ENCODE data around the gene SLC35F4.

DNA sequence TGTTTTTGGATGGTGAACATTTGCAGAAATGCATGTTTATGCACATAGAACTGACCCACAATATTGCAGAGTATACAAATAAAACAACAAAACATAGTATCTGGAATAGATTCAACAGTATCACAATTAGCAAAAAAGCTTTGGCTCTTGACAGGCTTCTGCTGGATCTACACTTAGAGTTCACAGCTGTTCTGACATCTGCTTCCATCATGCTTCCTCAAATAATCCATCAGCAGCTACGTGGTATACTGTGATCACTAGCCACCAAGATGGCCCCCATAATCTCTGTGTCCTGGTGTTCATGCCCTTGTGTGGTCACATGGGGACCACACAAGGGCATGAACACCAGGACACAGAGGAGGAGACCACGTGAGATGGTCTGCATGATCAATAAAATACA, 205.7 kb downstream of the SLC35F4 start:
- TF ChIP-seq, protein P1, sequence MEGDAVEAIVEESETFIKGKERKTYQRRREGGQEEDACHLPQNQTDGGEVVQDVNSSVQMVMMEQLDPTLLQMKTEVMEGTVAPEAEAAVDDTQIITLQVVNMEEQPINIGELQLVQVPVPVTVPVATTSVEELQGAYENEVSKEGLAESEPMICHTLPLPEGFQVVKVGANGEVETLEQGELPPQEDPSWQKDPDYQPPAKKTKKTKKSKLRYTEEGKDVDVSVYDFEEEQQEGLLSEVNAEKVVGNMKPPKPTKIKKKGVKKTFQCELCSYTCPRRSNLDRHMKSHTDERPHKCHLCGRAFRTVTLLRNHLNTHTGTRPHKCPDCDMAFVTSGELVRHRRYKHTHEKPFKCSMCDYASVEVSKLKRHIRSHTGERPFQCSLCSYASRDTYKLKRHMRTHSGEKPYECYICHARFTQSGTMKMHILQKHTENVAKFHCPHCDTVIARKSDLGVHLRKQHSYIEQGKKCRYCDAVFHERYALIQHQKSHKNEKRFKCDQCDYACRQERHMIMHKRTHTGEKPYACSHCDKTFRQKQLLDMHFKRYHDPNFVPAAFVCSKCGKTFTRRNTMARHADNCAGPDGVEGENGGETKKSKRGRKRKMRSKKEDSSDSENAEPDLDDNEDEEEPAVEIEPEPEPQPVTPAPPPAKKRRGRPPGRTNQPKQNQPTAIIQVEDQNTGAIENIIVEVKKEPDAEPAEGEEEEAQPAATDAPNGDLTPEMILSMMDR (IDR thresholded peaks at IDR 0.05): no peak
- no peak for TF ChIP-seq POLR2A (IDR thresholded peaks at IDR 0.05)
